GM21717 (cell line): Measurements from ENCODE around the gene PPP1R1C.

Experiments
- ATAC-seq: cut with Tn5 transposase; IDR thresholded peaks from one replicate; pipeline ENCODE4 v1.9.1; 2021; ENCODE audit warnings: mild to moderate bottlenecking, moderate library complexity; ENCODE audit not compliant: unreplicated experiment

Gene PPP1R1C

GRCh38 chr2:182098648-182099047 is 113.0 kb downstream of the PPP1R1C start:
- ATAC-seq = no peak

- ATAC-seq = no peak
These were observed 115.6 kb downstream of the PPP1R1C start for GRCh38 chr2:182101263-182101662.

GRCh38 chr2:182103526-182103925 is 117.9 kb downstream of the PPP1R1C start:
- no peak for ATAC-seq

- ATAC-seq = no peak
These were observed 124.7 kb downstream of the PPP1R1C start for GRCh38 chr2:182110347-182110746.

- no peak for ATAC-seq
These were observed 127.7 kb downstream of the PPP1R1C start for GRCh38 chr2:182113334-182113733.

- no peak for ATAC-seq
These were observed 129.6 kb downstream of the PPP1R1C start for GRCh38 chr2:182115258-182115657.

GRCh38 chr2:182116774-182117173 is 131.1 kb downstream of the PPP1R1C start:
- no peak for ATAC-seq

- no peak for ATAC-seq
These were observed 131.5 kb downstream of the PPP1R1C start for GRCh38 chr2:182117196-182117595.

GRCh38 chr2:182128821-182129707 is 143.4 kb downstream of the PPP1R1C start:
- no peak for ATAC-seq

- no peak for ATAC-seq
These were observed 147.0 kb downstream of the PPP1R1C start for GRCh38 chr2:182132605-182133004.

GRCh38 chr2:182133195-182133891 is 147.7 kb downstream of the PPP1R1C start:
- ATAC-seq = no peak

- no peak for ATAC-seq
These were observed 148.5 kb downstream of the PPP1R1C start for GRCh38 chr2:182134201-182134600.

- ATAC-seq = no peak
These were observed 156.4 kb downstream of the PPP1R1C start for GRCh38 chr2:182142062-182142461.

- no peak for ATAC-seq
These were observed 158.6 kb downstream of the PPP1R1C start for GRCh38 chr2:182144041-182144775.

- no peak for ATAC-seq
These were observed 159.1 kb downstream of the PPP1R1C start for GRCh38 chr2:182144776-182145165.

GRCh38 chr2:182148344-182148743 is 162.7 kb downstream of the PPP1R1C start:
- ATAC-seq = no peak

- ATAC-seq = no peak
These were observed 178.2 kb downstream of the PPP1R1C start for GRCh38 chr2:182163878-182164277.

- ATAC-seq = no peak
These were observed 179.0 kb downstream of the PPP1R1C start for GRCh38 chr2:182164686-182165085.

- ATAC-seq = no peak
These were observed 179.5 kb downstream of the PPP1R1C start for GRCh38 chr2:182165202-182165601.

- no peak for ATAC-seq
These were observed 180.8 kb downstream of the PPP1R1C start for GRCh38 chr2:182166406-182166805.

GRCh38 chr2:182166841-182167240 is 181.2 kb downstream of the PPP1R1C start:
- ATAC-seq = no peak
